ENCODE results near the gene ZNF697.
"Not testable (repeated sequence)": the region's sequence is repeated elsewhere in the genome, so short reads cannot be mapped to it uniquely, and the experiment has no call there.

ZNF697 gene

GRCh38 chr1:119623678-119624077, 24.4 kb downstream of the ZNF697 start:
- TF ChIP-seq, protein P1, sequence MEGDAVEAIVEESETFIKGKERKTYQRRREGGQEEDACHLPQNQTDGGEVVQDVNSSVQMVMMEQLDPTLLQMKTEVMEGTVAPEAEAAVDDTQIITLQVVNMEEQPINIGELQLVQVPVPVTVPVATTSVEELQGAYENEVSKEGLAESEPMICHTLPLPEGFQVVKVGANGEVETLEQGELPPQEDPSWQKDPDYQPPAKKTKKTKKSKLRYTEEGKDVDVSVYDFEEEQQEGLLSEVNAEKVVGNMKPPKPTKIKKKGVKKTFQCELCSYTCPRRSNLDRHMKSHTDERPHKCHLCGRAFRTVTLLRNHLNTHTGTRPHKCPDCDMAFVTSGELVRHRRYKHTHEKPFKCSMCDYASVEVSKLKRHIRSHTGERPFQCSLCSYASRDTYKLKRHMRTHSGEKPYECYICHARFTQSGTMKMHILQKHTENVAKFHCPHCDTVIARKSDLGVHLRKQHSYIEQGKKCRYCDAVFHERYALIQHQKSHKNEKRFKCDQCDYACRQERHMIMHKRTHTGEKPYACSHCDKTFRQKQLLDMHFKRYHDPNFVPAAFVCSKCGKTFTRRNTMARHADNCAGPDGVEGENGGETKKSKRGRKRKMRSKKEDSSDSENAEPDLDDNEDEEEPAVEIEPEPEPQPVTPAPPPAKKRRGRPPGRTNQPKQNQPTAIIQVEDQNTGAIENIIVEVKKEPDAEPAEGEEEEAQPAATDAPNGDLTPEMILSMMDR (IDR thresholded peaks at IDR 0.05; ENCODE audit: low read length, missing control alignments): no peak
- H3K4me3 ChIP-seq (replicated peaks; ENCODE audit: low read depth, low read length): no peak overlapping the region
- no peak for DNase-seq (ENCODE audit: low read depth)

GRCh38 chr1:119623193-119623515, 24.9 kb downstream of the ZNF697 start:
- no peak for DNase-seq (ENCODE audit: low read depth)
- no peak overlapping the region for H3K4me3 ChIP-seq (replicated peaks; ENCODE audit: low read depth, low read length)
- TF ChIP-seq, protein P1 (IDR thresholded peaks at IDR 0.05; ENCODE audit: low read length, missing control alignments): no peak

GRCh38 chr1:119622311-119623192, 25.5 kb downstream of the ZNF697 start:
- no peak for DNase-seq (ENCODE audit: low read depth)
- no peak overlapping the region for H3K4me3 ChIP-seq (replicated peaks; ENCODE audit: low read depth, low read length)
- TF ChIP-seq, protein P1 (IDR thresholded peaks at IDR 0.05; ENCODE audit: low read length, missing control alignments): no peak

- TF ChIP-seq, protein P1 (IDR thresholded peaks at IDR 0.05; ENCODE audit: low read length, missing control alignments): no peak
- H3K4me3 ChIP-seq (replicated peaks; ENCODE audit: low read depth, low read length): no peak overlapping the region
- no peak for DNase-seq (ENCODE audit: low read depth)
These were observed 26.4 kb downstream of the ZNF697 start for GRCh38 chr1:119621705-119622104.

DNA sequence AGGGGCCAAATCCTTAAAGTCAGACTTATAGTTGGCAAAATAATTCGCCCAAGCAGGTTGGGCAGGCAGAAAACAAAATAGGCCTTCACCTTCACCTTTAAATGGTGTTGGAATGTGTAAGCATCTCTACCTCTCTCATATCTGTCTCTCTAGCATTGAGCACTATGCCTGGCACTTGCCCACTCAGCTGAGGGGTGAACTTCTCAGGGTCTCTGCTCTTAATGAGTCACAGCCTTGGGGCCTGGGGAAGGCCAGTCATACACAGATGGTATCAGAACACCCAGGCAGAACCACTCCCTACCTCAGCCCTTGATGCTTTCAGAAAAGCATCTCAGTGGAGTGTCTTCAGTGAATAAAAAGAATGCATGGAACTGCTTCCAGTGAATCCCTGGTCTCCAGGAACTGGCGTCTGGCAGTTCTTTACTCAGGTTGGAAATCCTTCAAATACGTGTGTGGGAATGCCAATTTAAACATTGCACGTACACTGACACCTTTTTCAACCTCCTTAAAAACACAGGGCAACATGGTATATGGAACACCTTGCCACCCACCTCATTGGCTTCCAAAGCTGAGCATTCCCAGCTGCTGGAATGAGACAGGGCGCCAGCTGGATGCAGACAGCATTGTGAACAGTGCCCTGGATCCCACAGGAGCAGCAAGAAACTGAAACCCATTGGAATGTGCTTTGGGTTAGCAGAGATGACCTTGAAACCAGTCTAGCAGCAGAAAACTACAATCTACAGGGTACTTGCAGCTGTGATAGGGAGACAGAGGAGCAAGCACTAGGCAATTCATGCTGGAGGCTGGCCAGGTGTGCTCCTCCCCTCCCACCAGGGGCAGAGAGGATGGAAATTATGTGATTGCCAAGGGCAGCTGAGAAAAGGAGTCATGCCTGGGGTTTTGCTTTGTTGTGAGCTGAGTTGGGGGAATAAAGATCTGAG, 30.0 kb downstream of the ZNF697 start:
- TF ChIP-seq, protein P1 (IDR thresholded peaks at IDR 0.05; ENCODE audit: low read length, missing control alignments): no peak
- no peak overlapping the region for H3K4me3 ChIP-seq (replicated peaks; ENCODE audit: low read depth, low read length)
- peak; percentile 25 for DNase-seq (ENCODE audit: low read depth)

- not testable (repeated sequence) for H3K4me3 ChIP-seq (replicated peaks; ENCODE audit: low read depth, low read length); DNase-seq (ENCODE audit: low read depth)
These were observed 31.3 kb downstream of the ZNF697 start for GRCh38 chr1:119616748-119617147.

GRCh38 chr1:119615100-119615499, 33.0 kb downstream of the ZNF697 start:
- DNase-seq (ENCODE audit: low read depth); H3K4me3 ChIP-seq (replicated peaks; ENCODE audit: low read depth, low read length): not testable (repeated sequence)

Measured in fibroblast of pulmonary artery (primary cell).